ENCODE results near the gene PICK1.

GRCh38 chr22:38075961-38076360 lies 18.8 kb downstream of the PICK1 start:
- TF ChIP-seq POLR2A (IDR thresholded peaks at IDR 0.05; ENCODE audit: low read depth, low read length) (no peak), SPI1 (IDR thresholded peaks at IDR 0.05; ENCODE audit: low read depth, low read length) (no peak), POLR2AphosphoS5 (IDR thresholded peaks at IDR 0.05; ENCODE audit: low read depth, low read length) (no peak), TAF1 (IDR thresholded peaks at IDR 0.05; ENCODE audit: low read depth, low read length) (no peak)
